HT-29 (cell line): Measurements from ENCODE around the gene ZDHHC18. TPM values are rescaled to one million over a fixed set of nuclear protein-coding genes. Genes with fewer than 3 reads are reported as not detected.
A peak's percentile ranks its signal among the peaks of the same experiment; 100 is the strongest.

Experiments used
- DNase-seq: peaks from one replicate; pipeline ENCODE4 v3.0.0-alpha.2; 2015; ENCODE audit warnings: low spot score
- total RNA-seq: library from RNA; depleted of rRNA; stranded (reverse); fragments of >200 nt; shearing (Covaris generic); gene quantifications from 2 replicates; pipeline ENCODE4 v1.2.3, GENCODE V29; 2014; rRNA removed

The ZDHHC18 gene, protein sequence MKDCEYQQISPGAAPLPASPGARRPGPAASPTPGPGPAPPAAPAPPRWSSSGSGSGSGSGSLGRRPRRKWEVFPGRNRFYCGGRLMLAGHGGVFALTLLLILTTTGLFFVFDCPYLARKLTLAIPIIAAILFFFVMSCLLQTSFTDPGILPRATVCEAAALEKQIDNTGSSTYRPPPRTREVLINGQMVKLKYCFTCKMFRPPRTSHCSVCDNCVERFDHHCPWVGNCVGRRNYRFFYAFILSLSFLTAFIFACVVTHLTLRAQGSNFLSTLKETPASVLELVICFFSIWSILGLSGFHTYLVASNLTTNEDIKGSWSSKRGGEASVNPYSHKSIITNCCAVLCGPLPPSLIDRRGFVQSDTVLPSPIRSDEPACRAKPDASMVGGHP
- 22.9 and 30.0 TPM in 2 replicates for total RNA-seq

DNA sequence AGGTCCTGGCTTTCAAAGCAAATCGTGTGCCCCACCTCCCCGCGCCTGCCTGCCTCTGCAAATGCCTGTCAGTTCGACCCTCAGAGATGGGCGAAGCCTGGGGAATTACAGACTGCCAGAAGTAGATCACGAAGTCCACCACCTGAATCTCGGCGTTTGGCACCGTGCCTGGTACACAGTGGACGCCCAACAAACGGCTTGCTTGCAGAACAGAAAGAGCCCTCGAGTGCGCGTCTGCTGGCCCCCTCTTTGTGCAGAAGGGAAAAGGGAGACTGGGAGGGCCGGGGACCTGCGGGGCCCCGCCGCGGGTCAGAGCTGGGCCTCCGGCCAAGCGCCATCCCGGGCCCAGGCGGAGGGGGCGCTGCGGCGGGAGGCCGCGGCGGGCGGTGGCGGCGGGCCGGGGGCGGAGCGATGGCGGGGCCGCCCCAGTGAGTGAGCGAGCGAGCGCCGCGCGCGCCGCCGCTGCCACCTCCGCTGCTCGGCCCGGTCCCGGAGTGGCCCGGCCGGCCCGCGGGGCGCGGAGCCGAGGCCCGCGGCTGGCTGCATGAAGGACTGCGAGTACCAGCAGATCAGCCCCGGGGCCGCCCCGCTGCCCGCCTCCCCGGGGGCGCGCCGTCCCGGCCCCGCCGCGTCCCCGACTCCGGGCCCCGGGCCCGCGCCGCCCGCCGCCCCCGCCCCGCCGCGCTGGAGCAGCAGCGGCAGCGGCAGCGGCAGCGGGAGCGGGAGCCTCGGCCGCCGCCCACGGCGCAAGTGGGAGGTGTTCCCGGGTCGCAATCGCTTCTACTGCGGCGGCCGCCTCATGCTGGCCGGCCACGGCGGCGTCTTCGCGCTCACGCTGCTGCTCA, at the start of gene ZDHHC18:
Gene ZDHHC18, plus strand, starts transcription at position 428 of the 845 bp plus-strand sequence. Its CDS starts 117 bp downstream, at position 545.
- peak; percentile 72 for DNase-seq

DNA sequence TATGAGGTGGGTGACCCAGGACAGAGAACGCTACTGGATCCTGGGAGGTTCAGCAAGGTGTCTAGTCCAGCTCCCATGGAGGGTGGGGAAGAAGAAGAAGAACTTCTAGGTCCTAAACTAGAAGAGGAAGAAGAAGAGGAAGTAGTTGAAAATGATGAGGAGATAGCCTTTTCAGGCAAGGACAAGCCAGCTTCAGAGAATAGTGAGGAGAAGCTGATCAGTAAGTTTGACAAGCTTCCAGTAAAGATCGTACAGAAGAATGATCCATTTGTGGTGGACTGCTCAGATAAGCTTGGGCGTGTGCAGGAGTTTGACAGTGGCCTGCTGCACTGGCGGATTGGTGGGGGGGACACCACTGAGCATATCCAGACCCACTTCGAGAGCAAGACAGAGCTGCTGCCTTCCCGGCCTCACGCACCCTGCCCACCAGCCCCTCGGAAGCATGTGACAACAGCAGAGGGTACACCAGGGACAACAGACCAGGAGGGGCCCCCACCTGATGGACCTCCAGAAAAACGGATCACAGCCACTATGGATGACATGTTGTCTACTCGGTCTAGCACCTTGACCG, 47.3 kb upstream of the ZDHHC18 start:
- no peak for DNase-seq

DNA sequence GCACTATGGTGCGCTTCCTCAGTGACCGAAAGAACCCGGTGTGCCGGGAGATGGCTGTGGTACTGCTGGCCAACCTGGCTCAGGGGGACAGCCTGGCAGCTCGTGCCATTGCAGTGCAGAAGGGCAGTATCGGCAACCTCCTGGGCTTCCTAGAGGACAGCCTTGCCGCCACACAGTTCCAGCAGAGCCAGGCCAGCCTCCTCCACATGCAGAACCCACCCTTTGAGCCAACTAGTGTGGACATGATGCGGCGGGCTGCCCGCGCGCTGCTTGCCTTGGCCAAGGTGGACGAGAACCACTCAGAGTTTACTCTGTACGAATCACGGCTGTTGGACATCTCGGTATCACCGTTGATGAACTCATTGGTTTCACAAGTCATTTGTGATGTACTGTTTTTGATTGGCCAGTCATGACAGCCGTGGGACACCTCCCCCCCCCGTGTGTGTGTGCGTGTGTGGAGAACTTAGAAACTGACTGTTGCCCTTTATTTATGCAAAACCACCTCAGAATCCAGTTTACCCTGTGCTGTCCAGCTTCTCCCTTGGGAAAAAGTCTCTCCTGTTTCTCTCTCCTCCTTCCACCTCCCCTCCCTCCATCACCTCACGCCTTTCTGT, 46.0 kb upstream of the ZDHHC18 start:
- no peak for DNase-seq

DNA sequence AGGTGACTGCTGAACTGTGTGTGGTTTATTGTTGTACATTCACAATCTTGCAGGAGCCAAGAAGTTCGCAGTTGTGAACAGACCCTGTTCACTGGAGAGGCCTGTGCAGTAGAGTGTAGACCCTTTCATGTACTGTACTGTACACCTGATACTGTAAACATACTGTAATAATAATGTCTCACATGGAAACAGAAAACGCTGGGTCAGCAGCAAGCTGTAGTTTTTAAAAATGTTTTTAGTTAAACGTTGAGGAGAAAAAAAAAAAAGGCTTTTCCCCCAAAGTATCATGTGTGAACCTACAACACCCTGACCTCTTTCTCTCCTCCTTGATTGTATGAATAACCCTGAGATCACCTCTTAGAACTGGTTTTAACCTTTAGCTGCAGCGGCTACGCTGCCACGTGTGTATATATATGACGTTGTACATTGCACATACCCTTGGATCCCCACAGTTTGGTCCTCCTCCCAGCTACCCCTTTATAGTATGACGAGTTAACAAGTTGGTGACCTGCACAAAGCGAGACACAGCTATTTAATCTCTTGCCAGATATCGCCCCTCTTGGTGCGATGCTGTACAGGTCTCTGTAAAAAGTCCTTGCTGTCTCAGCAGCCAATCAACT, 45.2 kb upstream of the ZDHHC18 start:
- DNase-seq = no peak

DNA sequence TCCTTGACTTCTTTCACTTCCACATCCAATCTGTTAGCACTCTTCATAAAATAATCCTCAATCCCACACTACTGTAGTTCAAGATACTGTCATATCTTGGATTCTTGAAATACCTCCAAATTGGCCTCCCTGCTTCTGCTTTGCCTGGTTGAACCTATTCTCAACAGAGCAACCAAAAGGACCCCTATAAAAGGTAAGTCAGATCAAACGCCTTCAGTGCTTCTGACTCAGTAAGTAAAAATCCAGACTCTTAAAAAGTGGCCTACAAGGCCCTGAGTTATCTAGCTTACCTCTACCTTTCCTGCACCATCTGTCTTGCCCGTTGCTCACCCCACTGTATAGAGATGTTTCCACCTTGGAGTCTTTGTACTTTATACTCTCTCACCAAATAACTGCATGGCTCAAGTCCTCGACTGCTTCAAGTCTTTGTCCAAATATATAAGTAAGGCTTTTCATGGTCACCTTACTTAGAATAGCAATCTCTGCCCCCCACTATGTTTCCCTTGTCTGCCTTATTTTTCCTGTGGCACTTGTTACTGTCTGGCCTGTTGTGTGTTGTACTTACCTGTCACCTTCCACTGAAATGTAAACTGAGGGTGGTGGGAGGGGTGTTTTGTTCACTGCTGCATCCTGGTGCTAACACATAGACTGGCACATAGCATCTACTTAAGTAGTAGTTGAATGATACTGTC, 43.8 kb upstream of the ZDHHC18 start:
- no peak for DNase-seq

DNA sequence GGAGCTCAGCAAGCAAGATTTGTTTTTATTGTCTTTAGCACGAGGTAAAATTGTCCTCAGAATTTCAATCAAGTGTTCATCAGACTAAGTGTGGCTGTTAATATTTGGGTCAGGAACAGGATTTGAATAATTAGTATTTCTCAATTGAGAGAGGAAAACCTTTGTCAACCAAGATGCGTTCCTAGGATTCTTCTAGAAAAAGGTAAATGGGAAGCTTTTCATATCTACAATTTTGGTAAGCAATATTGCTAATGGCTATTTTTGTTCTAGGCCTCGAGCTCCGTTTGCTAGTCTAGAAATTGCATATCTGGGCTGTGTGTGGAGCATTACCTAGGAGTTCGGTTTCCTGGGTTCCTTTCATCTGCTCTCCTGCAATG, 42.9 kb upstream of the ZDHHC18 start:
- no peak for DNase-seq

DNA sequence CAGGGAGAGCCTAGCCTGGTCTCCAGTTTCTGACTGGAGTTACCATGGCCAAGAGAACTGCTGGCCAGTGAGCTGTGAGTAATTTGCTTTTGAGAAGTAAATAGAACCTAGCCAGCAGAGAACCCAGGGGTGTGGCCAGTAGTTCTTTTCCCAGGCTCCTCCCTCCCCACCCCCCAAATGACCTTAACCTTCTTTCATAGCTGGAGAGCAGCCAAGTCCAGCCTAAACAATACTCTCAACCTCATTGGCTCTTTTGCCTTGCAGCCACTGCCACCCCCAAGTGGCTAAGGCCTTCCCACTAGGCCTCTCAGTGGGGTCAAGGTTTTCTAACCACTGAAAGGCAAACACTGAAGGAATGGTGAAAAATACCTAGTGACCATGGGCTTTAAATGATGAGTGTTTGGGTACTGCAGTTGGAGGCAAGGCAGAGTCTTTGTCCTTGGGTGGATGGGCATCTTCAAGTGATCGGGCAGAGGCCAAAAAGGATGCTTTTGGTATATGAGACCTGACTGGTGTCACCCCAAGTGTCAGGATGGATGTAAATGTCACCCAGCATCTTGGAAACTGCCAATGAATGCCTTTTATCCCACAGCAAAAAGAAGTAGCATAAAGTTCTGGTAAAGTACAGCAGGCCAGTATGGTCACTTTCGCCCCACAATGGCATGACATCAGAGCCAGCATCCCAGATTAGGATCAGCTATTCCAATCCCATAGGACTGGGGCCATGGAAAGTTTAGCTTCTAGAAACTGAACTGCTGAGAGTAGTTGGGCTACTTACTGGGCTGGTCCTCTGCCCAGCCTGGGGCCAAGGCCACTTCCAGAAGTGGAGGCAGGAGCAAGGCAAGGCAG, 42.2 kb upstream of the ZDHHC18 start:
- peak; percentile 45 for DNase-seq

DNA sequence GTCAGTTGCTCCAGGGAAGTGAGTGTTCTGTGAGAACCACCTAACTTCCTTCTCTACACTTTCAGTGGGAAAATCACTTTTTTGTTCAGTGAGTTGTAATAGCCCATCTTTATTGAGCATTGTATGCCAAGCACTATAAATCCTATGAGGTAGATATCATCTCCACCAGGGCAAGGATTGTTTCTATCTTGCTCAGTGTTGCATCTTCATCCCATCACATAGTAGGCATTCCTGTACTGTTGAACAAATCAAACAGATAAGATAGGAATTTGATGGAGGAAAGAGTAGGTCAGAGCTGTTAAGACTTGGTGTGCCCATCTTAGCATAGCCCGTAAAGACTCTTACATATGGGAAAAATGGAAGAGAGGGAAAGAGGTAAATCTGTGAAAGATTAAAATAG, 41.6 kb upstream of the ZDHHC18 start:
- DNase-seq = no peak

DNA sequence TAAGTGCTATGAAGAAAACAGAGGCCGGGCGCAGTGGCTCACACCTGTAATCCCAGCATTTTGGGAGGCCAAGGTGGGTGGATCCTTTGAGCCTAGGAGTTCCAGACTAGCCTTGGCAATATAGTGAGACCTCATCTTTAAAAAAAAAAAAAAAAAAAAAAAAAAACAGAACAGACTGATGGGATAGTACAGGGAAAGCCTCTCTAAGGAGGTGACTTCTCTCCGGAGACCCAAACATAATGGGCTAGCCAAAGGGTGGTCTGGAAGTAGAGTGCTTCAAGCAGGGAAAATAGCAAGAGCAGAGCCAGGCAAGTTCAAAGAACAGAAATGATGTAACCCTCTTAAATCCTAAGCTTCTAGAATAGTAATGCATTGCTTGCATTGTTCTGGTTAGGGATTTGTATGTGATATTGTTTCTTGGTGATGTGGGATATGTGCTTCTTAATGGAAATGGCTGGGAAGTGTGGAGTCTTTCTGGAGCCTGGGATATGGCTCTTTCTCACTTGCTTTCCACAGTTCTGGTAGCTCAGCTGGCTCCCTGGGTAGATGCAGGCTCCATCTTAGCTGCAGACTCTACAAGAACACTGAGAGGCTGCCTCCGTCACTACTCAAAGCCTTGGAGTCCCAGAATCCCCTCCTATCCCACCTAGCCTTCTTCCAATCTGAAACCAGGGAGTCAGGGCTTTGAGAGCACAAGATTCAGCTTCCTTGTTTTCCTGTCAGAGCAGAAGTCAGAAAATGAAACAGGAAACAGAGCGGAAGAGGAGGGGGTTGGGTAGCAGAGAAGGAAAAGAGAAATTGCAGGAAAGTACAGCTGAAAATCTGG, 40.7 kb upstream of the ZDHHC18 start:
- DNase-seq = peak; percentile 26

DNA sequence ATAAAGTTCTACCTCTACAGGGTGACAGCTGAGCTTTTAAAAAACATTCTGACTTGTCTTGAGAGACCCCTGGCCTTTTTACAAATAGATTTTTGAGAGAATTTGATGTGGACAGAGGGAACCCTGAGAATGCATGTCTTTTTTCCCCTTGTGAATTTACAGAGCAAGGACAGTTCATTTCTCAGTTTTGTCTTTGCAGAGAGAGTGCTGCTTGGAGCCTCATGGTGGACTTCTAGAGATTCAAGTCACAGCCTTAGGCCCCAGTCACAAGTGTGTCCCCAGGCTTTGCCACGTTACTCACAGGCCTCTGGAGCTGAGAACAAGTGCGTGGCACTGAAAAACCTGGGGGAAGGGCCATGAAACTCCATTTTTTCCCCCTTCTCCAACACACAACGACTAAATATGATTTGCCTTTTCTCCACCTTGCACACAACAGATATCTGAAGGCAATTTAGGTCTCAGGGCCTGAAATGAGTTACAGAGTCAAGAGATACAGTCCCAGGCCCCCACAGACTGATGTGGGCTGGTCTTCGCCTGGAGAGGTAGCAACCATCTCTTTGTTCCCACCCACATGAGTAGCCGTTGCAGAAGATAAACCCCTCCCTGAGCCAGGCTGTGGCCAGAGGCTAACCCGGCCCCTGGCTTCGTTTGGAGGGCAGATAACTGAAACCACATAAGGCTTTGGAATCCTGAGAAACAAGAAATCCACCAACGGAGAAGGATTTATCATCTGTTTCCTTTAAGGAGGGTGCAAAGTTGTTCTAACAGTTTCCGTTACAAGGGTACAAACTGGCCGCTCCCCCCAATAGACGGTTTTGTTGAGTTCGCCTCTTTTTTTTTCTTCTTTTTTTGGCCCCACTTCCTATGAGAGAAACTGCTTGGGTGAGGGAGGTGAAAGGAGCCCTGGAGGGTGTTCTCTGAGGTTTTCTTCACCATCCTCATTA, 39.8 kb upstream of the ZDHHC18 start:
- DNase-seq = peak; percentile 57

DNA sequence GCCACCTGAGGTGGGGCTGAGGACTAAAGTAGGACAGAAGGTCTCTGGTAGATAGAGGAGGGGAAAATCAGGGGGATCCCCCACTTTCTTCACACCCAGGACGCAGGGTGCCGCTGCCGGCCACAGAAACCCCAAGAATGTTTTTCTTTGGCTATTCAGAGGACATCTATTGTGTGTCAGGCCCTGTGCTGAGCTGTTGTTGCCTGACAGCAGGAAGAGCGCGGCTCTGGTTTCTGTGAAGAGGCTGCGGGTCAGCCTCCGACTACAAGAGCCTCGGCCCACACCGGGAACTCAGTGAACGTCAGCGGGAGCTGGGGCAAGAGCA, 39.1 kb upstream of the ZDHHC18 start:
- no peak for DNase-seq

DNA sequence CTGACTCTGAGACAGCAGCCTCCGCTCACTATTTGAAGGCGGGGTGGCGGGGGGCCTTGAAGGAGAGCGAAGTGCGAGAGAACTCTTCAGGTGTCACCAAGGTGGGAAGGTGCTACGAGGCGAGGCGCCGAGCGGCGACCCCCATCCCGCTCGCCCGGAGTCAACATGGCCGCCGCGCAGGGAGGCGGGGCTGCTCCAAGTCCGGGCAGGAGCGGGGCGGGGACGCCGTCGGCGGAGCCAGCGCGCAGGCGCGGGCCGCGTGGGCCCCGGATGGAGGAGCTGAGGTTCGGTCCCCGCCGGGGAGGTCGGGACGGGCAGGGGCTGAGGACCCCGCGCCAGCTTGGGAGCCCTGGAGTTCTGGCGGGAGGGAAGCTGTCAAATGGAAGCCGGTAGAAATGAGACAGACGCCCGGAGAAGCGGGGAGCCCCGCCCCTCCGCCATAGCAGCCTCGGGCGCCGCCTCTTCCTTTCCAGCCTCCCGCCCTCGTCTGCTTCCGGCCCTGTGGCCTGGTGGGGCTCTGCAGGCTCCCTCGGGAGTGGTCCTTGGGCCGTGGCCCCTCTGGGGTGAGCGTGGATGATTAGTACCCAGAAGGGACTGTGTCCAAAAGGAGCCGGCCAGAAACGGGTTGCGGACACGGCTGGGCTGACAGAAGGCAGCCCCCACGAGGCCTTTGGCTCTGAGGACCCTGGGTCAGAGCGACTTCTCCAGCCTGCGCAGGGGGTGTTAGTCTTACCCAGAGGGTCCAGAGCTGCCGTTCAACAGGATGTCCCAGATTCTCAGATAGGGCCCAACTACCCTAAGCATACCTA, 38.6 kb upstream of the ZDHHC18 start, which contains the start of gene PIGV:
Gene PIGV, plus strand, starts transcription at position 245 of the 809 bp plus-strand sequence. CDS start 2,866 bp downstream, outside the sequence.
- peak; percentile 83 for DNase-seq

DNA sequence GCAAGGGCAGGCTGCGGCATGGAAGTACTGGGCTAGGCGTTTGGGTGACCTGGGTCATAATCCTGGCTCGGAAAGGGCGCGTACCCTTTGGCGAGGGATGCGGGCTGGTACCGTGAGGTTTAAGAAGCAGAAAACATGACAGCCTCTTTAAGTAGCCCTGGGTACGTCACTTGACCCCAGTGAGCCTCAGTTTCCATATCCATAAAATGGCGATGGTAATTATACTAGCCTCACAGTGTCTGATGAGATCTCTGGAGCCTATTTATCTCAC, 38.0 kb upstream of the ZDHHC18 start:
- peak; percentile 21 for DNase-seq

DNA sequence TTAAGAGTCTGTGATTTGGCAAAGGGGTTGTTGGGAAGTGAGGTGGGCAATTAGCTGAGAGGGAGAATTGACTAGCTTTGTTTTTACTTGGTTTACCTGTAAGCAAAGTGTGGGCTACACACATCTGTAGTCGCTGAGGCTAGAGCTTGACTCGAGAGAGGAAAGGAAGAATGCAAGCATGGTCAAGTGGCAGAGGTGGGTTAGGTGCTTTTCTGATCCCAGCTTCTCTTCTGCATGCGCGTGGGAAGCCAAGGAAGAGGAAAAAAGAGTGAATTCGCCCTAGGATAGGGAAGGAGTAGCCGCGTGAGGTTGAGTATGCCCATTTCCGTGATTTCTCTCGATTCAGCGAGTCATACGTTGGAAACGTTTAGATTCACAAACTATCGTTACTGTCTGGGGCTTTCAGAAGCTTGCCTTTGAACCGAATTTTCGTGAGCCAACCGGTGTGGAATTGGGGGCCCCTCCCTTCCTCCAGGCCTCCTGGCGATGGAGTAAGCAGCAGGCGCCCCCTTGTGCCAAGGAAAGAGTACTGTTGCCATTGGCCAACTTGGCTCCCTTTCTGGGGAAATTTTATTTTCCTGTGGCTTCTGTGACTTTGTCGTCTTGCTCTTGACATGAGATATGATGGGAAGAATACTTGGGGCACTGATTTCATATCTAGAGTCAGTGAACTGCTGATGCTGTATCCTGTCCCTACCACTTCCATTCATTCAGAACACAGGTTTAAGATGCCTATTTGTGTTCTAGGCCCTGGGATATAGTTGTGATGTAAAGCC, 37.5 kb upstream of the ZDHHC18 start:
- DNase-seq = peak; percentile 85

DNA sequence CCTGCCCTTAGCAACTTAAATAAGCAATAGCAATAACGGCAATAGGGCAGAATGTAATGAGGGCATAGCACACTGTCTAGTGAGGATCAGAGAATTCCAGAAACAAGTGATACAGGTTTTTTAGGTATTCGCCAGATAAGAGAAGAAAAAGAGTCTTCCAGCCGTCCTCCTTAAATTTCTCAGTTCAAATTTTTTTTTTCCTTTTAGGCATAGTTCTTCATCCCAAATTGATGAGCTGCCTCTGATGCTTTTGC, 36.9 kb upstream of the ZDHHC18 start:
- DNase-seq = no peak

DNA sequence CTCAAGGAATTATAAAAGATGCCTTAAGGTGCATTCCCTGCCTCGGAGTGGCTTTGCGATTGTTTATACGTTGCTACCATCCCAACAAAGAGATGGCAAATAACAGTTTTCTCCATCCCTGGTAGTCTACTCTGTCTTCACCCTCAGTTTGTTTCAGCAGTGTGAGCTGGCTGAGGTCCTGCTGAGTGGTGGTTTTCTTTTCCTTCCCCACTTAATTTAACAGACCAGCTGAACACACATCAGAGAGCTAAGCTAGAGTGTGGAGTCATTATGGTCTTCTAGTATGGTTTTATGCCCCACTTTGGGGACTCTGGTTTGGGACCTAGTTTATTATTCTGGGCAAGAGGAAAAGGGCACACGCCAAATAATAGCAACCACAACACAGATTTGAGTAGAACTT, 36.6 kb upstream of the ZDHHC18 start:
- DNase-seq = no peak

DNA sequence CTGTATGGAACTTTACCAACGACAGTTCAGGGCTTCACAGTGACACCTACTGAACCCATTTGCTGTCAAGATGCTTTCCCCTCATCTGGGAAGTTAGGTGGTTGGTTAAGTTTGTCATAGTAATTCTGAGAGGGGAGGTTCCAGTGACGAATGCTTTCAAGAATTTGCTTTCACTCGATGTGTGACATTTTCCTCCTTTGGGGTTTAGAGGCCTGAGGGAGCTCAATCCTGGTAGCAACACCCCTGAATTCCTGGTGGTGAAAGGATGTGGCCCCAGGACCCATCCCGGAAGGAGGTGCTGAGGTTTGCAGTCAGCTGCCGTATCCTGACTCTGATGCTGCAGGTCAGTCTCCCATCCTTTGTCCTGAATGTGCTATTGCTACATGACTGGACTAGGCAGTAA, 35.9 kb upstream of the ZDHHC18 start:
- DNase-seq = no peak
